Keratinocyte (primary cell): ENCODE results near the gene IL17REL. TPM values are rescaled to one million over a fixed set of nuclear protein-coding genes. Genes with fewer than 3 reads are reported as not detected.

ENCODE experiments used
- DNase-seq: peaks from one replicate; pipeline ENCODE4 v3.0.0-alpha.2; 2011; ENCODE audit warnings: low read depth, missing footprints, low spot score
- FAIRE-seq: peaks from 2 replicates; lab custom pipeline; 2011; peaks lifted over from hg19 to GRCh38; lab: Jason Lieb, UNC
- H2AFZ ChIP-seq: 2 replicates; pipeline ENCODE4 v1.6.0; 2012; ENCODE audit warnings: low read length, control low read depth, inconsistent platforms; ENCODE audit not compliant: control insufficient read depth
- H3K27ac ChIP-seq: 2 replicates; pipeline ENCODE4 v1.5.1; 2011; ENCODE audit warnings: low read length; ENCODE audit not compliant: control insufficient read depth, insufficient read depth
- H3K27me3 ChIP-seq: 3 replicates; pipeline ENCODE4 v1.6.0; 2011; ENCODE audit warnings: low read length; ENCODE audit not compliant: control insufficient read depth, insufficient read depth; ENCODE audit errors: extremely low read depth
- H3K36me3 ChIP-seq, 2 experiments: 2 replicates in 1 of 2; 3 replicates in 1 of 2; pipeline ENCODE4 v1.5.1; 2011; ENCODE audit warnings: low read length in 2 of 2, mild to moderate bottlenecking in 1 of 2; ENCODE audit not compliant: control insufficient read depth in 2 of 2, insufficient read depth in 2 of 2; ENCODE audit errors: extremely low read depth in 1 of 2
- H3K4me1 ChIP-seq: 3 replicates; pipeline ENCODE4 v1.5.1; 2011; ENCODE audit warnings: low read length; ENCODE audit not compliant: control insufficient read depth, insufficient read depth; ENCODE audit errors: extremely low read depth
- H3K4me2 ChIP-seq: 3 replicates; pipeline ENCODE4 v1.6.0; 2011; ENCODE audit warnings: low read depth, low read length; ENCODE audit not compliant: control insufficient read depth, insufficient read depth; ENCODE audit errors: extremely low read depth
- H3K4me3 ChIP-seq, 3 experiments: fragments of 200-600 bp in 1 of 3; sonication (generic) in 1 of 3; 2 replicates in 2 of 3; 3 replicates in 1 of 3; pipeline ENCODE4 v1.5.1; 2011 to 2016; ENCODE audit warnings: low read length in 3 of 3, mild to moderate bottlenecking in 3 of 3, control low read depth in 2 of 3, inconsistent platforms in 1 of 3, low read depth in 1 of 3, mixed read lengths in 1 of 3, mixed run types in 1 of 3, moderate library complexity in 1 of 3; ENCODE audit not compliant: control insufficient read depth in 2 of 3, insufficient read depth in 2 of 3; ENCODE audit errors: extremely low read depth in 1 of 3
- H3K79me2 ChIP-seq: 2 replicates; pipeline ENCODE4 v1.6.0; 2012; ENCODE audit warnings: low read length; ENCODE audit not compliant: control insufficient read depth, insufficient read depth
- H3K9ac ChIP-seq: 3 replicates; pipeline ENCODE4 v1.6.0; 2011; ENCODE audit warnings: low read length; ENCODE audit not compliant: control insufficient read depth, insufficient read depth; ENCODE audit errors: extremely low read depth
- H3K9me1 ChIP-seq: 3 replicates; pipeline ENCODE4 v1.6.0; 2011; ENCODE audit warnings: low read length; ENCODE audit not compliant: control insufficient read depth, insufficient read depth; ENCODE audit errors: extremely low read depth
- H3K9me3 ChIP-seq: 2 replicates; pipeline ENCODE4 v1.5.1; 2012; ENCODE audit warnings: low read depth, low read length; ENCODE audit not compliant: control insufficient read depth
- H4K20me1 ChIP-seq: 3 replicates; pipeline ENCODE4 v1.6.0; 2011; ENCODE audit warnings: low read length; ENCODE audit not compliant: control insufficient read depth, insufficient read depth; ENCODE audit errors: extremely low read depth
- CTCF ChIP-seq, 3 experiments: IDR thresholded peaks in 1 of 3; conservative IDR thresholded peaks in 1 of 3; optimal IDR thresholded peaks in 1 of 3; 2 replicates in 2 of 3; 3 replicates in 1 of 3; pipeline versions ENCODE3 to v1.5.1; 2011; ENCODE audit warnings: low read length in 3 of 3, mild to moderate bottlenecking in 3 of 3, moderate library complexity in 2 of 3, control low read depth in 1 of 3, inconsistent platforms in 1 of 3; ENCODE audit not compliant: insufficient read depth in 2 of 3; ENCODE audit errors: extremely low read depth in 1 of 3
- EZH2 ChIP-seq: IDR thresholded peaks from one replicate; pipeline ENCODE4 v1.6.1; 2012; ENCODE audit warnings: inconsistent platforms, mild to moderate bottlenecking, low read length, moderate library complexity
- dilution Hi-C: fragments of 300-500 bp; cut with MboI; formaldehyde crosslinking; loops from one replicate; pipeline ENCODE4 v1.7.0; 2020; ENCODE audit warnings: low sequenced_read_pairs; ENCODE audit not compliant: extremely low pct_ligation_motif_present
- polyA plus RNA-seq, 5 experiments: library from polyadenylated mRNA; depleted of rRNA in 3 of 5; stranded (reverse) in 3 of 5; stranded (forward) in 1 of 5; unstranded in 1 of 5; fragments of >200 nt; gene quantifications; 1 replicate in 1 of 5; 2 replicates in 3 of 5; 3 replicates in 1 of 5; pipeline versions ENCODE4 v1.2.1 to v1.2.3, GENCODE V29; 2011 to 2012; ENCODE audit warnings: missing spikeins in 2 of 5, low read depth in 1 of 5, low replicate concordance in 1 of 5

The IL17REL gene
- polyA plus RNA-seq, 1 donor (not counting 4 experiments of a cell fraction or from before 2014, with no cell fraction given), result not detected

- Histone ChIP-seq H3K27ac (peak overlapping the region; percentile 88), H3K27me3 (no peaks in the 10 kb centered on the region), H3K9me1 (no peaks in the 10 kb centered on the region), H4K20me1 (peaks cover 6% of the 10 kb centered on the region), H3K9ac (peak overlapping the region; percentile 89), H3K4me3 (peak overlapping the region; percentile 65 to 79 (median 76)), H3K4me2 (peak overlapping the region; percentile 89), H2AFZ (no peak overlapping the region), H3K4me1 (peaks cover 18% of the 10 kb centered on the region), H3K36me3 (peaks cover 10 to 16% of the 10 kb centered on the region in 2 experiments), H3K9me3 (no peaks in the 10 kb centered on the region), H3K79me2 (peaks cover 23% of the 10 kb centered on the region)
- FAIRE-seq (peak; percentile 9), DNase-seq (peak; percentile 54)
- TF ChIP-seq CTCF (optimal IDR thresholded peaks at IDR 0.05 in 1 of 3, IDR thresholded peaks at IDR 0.05 in 1 of 3, conservative IDR thresholded peaks at IDR 0.05 in 1 of 3; ENCODE audit: extremely low read depth in 1 of 3, insufficient read depth in 2 of 3, low read length in 3 of 3), result no peak
- no peak for TF ChIP-seq EZH2
- dilution Hi-C loops, result no loop called here
These were observed 50.4 kb downstream of the IL17REL start for GRCh38 chr22:49962012-49962750.

- dilution Hi-C loops, result no loop called here
- no peaks in the 10 kb centered on the region for H3K9me1 ChIP-seq
- no peak for DNase-seq
These were observed 51.0 kb downstream of the IL17REL start for GRCh38 chr22:49961601-49962011.

More at GRCh38 chr22:49961601-49962011, 51.0 kb downstream of the IL17REL start:
- Histone ChIP-seq H3K4me2 (peak overlapping the region; percentile 82), H3K36me3 (peaks cover 10 to 16% of the 10 kb centered on the region in 2 experiments), H3K9me3 (no peaks in the 10 kb centered on the region), H3K27me3 (no peaks in the 10 kb centered on the region), H3K79me2 (peaks cover 23% of the 10 kb centered on the region), H3K4me1 (peaks cover 18% of the 10 kb centered on the region), H3K9ac (peak overlapping the region; percentile 88), H3K27ac (peak overlapping the region; percentile 81), H2AFZ (no peak overlapping the region), H4K20me1 (peaks cover 6% of the 10 kb centered on the region), H3K4me3 (peak overlapping the region; percentile 65 to 79 (median 76))
- FAIRE-seq, result no peak
- TF ChIP-seq CTCF (optimal IDR thresholded peaks at IDR 0.05 in 1 of 3, IDR thresholded peaks at IDR 0.05 in 1 of 3, conservative IDR thresholded peaks at IDR 0.05 in 1 of 3; ENCODE audit: extremely low read depth in 1 of 3, insufficient read depth in 2 of 3, low read length in 3 of 3), result no peak
- no peak for TF ChIP-seq EZH2
